ENCODE data around the gene RNF126.

The RNF126 gene
- long read RNA-seq, transcript RNF126-203 (9 exons, 963 nt) = minor isoform, 13 of 153 reads
- long read RNA-seq, transcript RNF126-201 (9 exons, 1,694 nt) = major isoform, 105 of 153 reads
- long read RNA-seq, partial matches to known transcripts = 0 of 153 reads
- long read RNA-seq, other reads (novel, unspliced or antisense) = 32 of 153 reads

DNA sequence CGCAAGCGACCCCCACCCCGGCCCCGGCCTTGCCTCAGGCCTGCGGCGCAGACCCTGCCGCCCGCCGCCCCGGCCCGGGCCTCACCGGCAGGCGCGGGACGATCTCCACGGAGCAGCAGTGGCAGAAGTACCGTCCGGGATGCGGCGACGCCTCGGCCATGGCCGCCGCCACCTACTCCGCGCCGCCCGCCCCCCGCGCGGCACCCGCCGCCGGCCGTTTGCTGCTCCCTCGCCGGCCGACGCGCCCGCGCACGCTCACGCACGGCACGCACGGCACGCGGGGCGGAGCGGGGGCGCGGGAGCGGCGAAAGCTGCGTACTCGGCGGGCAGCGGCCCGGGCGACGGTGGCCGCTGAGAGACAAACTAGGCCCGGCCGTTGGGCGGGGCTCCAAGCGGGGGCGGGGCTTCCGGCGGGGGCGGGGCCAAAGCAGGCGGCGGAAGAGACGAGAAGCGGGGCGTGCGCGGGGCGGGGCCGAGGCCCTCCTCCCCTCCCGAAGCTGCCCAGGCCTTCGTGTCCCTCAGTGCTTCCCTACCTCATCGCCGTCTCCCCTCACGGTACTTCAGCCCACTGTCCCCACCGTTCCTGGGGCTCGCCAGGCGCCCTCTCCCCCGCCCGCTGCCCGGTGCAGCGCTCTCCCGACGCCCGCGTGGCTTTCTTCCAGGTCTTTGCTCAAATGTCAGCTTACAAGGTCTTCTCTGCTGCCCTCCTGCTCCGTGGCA lies at the start of gene RNF126:
RNF126 (minus strand) TSS at position 253 of the 720 bp plus-strand sequence; CDS start at position 160, 93 bp downstream.
- peak; percentile 85 to 87 for DNase-seq (ENCODE audit: low read depth in 1 of 2, low spot score in 1 of 2)
- H3K4me3 ChIP-seq (replicated peaks; ENCODE audit: insufficient read depth, low read length) = peak within 1 kb of the TSS; percentile 95

DNA sequence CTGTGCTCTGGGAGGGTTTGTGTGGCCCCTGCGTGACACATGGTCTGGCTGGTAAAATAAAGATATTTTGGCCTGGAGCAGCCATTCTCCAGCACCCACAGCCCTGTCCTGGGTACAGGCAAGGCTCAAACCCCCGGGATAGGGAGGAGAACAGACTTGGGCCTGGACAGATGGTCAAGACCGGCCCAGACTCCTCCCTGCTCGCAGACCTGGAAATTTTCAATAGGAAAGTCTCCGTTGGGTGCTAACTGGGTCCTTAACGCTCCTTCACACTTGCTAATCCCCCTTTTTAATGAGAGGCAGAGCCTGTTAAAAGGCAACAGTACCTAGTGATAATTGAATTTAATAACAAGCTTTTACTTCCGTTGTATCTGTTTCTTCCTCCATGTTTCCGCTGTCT lies 48.2 kb upstream of the RNF126 start:
- H3K27ac ChIP-seq (replicated peaks) = no peak overlapping the region

More for the DNA sequence above, at the start of gene RNF126:
- Histone ChIP-seq H3K27me3 (ENCODE audit: insufficient read depth, poor library complexity, severe bottlenecking) (no peaks in the 10 kb centered on the region), H3K27ac (replicated peaks) (peak within 1 kb of the TSS; percentile 93)
- TF ChIP-seq, protein P1, sequence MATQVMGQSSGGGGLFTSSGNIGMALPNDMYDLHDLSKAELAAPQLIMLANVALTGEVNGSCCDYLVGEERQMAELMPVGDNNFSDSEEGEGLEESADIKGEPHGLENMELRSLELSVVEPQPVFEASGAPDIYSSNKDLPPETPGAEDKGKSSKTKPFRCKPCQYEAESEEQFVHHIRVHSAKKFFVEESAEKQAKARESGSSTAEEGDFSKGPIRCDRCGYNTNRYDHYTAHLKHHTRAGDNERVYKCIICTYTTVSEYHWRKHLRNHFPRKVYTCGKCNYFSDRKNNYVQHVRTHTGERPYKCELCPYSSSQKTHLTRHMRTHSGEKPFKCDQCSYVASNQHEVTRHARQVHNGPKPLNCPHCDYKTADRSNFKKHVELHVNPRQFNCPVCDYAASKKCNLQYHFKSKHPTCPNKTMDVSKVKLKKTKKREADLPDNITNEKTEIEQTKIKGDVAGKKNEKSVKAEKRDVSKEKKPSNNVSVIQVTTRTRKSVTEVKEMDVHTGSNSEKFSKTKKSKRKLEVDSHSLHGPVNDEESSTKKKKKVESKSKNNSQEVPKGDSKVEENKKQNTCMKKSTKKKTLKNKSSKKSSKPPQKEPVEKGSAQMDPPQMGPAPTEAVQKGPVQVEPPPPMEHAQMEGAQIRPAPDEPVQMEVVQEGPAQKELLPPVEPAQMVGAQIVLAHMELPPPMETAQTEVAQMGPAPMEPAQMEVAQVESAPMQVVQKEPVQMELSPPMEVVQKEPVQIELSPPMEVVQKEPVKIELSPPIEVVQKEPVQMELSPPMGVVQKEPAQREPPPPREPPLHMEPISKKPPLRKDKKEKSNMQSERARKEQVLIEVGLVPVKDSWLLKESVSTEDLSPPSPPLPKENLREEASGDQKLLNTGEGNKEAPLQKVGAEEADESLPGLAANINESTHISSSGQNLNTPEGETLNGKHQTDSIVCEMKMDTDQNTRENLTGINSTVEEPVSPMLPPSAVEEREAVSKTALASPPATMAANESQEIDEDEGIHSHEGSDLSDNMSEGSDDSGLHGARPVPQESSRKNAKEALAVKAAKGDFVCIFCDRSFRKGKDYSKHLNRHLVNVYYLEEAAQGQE (IDR thresholded peaks at IDR 0.05; ENCODE audit: insufficient replicate concordance, low read depth) = no peak
- peak; percentile 51; the same call in 1 of the 2 replicates for TF ChIP-seq POLR2AphosphoS5 (IDR thresholded peaks at IDR 0.05; ENCODE audit: low read depth)

GRCh38 chr19:710767-711166 lies 47.8 kb upstream of the RNF126 start:
- Histone ChIP-seq H3K4me3 (replicated peaks; ENCODE audit: insufficient read depth, low read length) (no peak overlapping the region), H3K27me3 (ENCODE audit: insufficient read depth, poor library complexity, severe bottlenecking) (peaks cover 12% of the 10 kb centered on the region), H3K27ac (replicated peaks) (no peak overlapping the region)
- DNase-seq (ENCODE audit: low read depth in 1 of 2, low spot score in 1 of 2) = no peak
- TF ChIP-seq GABPA (IDR thresholded peaks at IDR 0.05; ENCODE audit: low read depth) (no peak), SPI1 (IDR thresholded peaks at IDR 0.05; ENCODE audit: borderline replicate concordance, low read depth) (no peak), POLR2AphosphoS5 (IDR thresholded peaks at IDR 0.05; ENCODE audit: low read depth) (no peak)
- TF ChIP-seq, protein P2, sequence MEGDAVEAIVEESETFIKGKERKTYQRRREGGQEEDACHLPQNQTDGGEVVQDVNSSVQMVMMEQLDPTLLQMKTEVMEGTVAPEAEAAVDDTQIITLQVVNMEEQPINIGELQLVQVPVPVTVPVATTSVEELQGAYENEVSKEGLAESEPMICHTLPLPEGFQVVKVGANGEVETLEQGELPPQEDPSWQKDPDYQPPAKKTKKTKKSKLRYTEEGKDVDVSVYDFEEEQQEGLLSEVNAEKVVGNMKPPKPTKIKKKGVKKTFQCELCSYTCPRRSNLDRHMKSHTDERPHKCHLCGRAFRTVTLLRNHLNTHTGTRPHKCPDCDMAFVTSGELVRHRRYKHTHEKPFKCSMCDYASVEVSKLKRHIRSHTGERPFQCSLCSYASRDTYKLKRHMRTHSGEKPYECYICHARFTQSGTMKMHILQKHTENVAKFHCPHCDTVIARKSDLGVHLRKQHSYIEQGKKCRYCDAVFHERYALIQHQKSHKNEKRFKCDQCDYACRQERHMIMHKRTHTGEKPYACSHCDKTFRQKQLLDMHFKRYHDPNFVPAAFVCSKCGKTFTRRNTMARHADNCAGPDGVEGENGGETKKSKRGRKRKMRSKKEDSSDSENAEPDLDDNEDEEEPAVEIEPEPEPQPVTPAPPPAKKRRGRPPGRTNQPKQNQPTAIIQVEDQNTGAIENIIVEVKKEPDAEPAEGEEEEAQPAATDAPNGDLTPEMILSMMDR (IDR thresholded peaks at IDR 0.05; ENCODE audit: insufficient read depth, low read length) = no peak
- TF ChIP-seq, protein P1 (IDR thresholded peaks at IDR 0.05; ENCODE audit: insufficient replicate concordance, low read depth) = no peak

More for the DNA sequence above, 48.2 kb upstream of the RNF126 start:
- no peak for DNase-seq (ENCODE audit: low read depth in 1 of 2, low spot score in 1 of 2)
- TF ChIP-seq POLR2AphosphoS5 (IDR thresholded peaks at IDR 0.05; ENCODE audit: low read depth) = no peak
- TF ChIP-seq SPI1 (IDR thresholded peaks at IDR 0.05; ENCODE audit: borderline replicate concordance, low read depth) = no peak
- TF ChIP-seq, protein P2 (IDR thresholded peaks at IDR 0.05; ENCODE audit: insufficient read depth, low read length) = no peak
- TF ChIP-seq GABPA (IDR thresholded peaks at IDR 0.05; ENCODE audit: low read depth) = no peak
- H3K27me3 ChIP-seq (ENCODE audit: insufficient read depth, poor library complexity, severe bottlenecking) = peaks cover 12% of the 10 kb centered on the region
- H3K4me3 ChIP-seq (replicated peaks; ENCODE audit: insufficient read depth, low read length) = no peak overlapping the region

GRCh38 chr19:709965-710571 lies 47.1 kb upstream of the RNF126 start:
- Histone ChIP-seq H3K27ac (replicated peaks) (no peak overlapping the region), H3K4me3 (replicated peaks; ENCODE audit: insufficient read depth, low read length) (no peak overlapping the region), H3K27me3 (ENCODE audit: insufficient read depth, poor library complexity, severe bottlenecking) (peaks cover 12% of the 10 kb centered on the region)
- no peak for TF ChIP-seq SPI1 (IDR thresholded peaks at IDR 0.05; ENCODE audit: borderline replicate concordance, low read depth)
- TF ChIP-seq, protein P2 (IDR thresholded peaks at IDR 0.05; ENCODE audit: insufficient read depth, low read length) = no peak
- TF ChIP-seq, protein P1 (IDR thresholded peaks at IDR 0.05; ENCODE audit: insufficient replicate concordance, low read depth) = no peak
- no peak for TF ChIP-seq POLR2AphosphoS5 (IDR thresholded peaks at IDR 0.05; ENCODE audit: low read depth)
- no peak for TF ChIP-seq GABPA (IDR thresholded peaks at IDR 0.05; ENCODE audit: low read depth)
- DNase-seq (ENCODE audit: low read depth in 1 of 2, low spot score in 1 of 2) = no peak

Data from HL-60 (cell line).